K562 (cell line): Measurements from ENCODE around the gene CCR2. TPM values are rescaled to one million over a fixed set of nuclear protein-coding genes. Genes with fewer than 3 reads are reported as not detected.

Experiments used
- BACH1 ChIP-seq: fragments of 200-800 bp; sonication (Bioruptor generic); IDR thresholded peaks from 2 replicates; pipeline ENCODE4 v1.6.1; 2016; ENCODE audit warnings: missing genetic modification characterization, missing compliant biosample characterization
- CREB5 ChIP-seq: fragments of 250-450 bp; sonication (Bioruptor Pico); IDR thresholded peaks from 2 replicates; pipeline ENCODE4 v1.5.0; 2020; ENCODE audit warnings: mild to moderate bottlenecking
- GABPB2 ChIP-seq: fragments of 250-450 bp; sonication (Bioruptor Pico); conservative IDR thresholded peaks from 2 replicates; pipeline ENCODE4 v1.5.1; 2021; ENCODE audit warnings: mild to moderate bottlenecking
- HOXB6 ChIP-seq: fragments of 250-450 bp; sonication (Bioruptor Pico); IDR thresholded peaks from 2 replicates; pipeline ENCODE4 v1.5.1; 2022; ENCODE audit warnings: mild to moderate bottlenecking, borderline replicate concordance
- KLF16 ChIP-seq: IDR thresholded peaks from 2 replicates; pipeline ENCODE4 v1.6.1; 2016; ENCODE audit warnings: antibody characterized with exemption
- NR2C1 ChIP-seq, 2 experiments: fragments of 450-650 bp; IDR thresholded peaks; 2 replicates each; pipeline ENCODE4 v1.6.1; 2017; ENCODE audit warnings: mild to moderate bottlenecking in 2 of 2, antibody characterized with exemption in 1 of 2, inconsistent platforms in 1 of 2, missing compliant biosample characterization in 1 of 2, missing genetic modification characterization in 1 of 2
- PBX2 ChIP-seq, 2 experiments: IDR thresholded peaks in 1 of 2; conservative IDR thresholded peaks in 1 of 2; 2 replicates each; pipeline ENCODE4 v1.6.1; 2016; ENCODE audit warnings: low read depth in 2 of 2, mild to moderate bottlenecking in 1 of 2, missing compliant biosample characterization in 1 of 2, missing genetic modification characterization in 1 of 2, moderate library complexity in 1 of 2
- PCBP1 ChIP-seq: fragments of 200-400 bp; formaldehyde crosslinking; IDR thresholded peaks from 2 replicates; pipeline ENCODE4 v1.6.1; 2018; ENCODE audit warnings: mild to moderate bottlenecking, low read depth, low read length; ENCODE audit not compliant: poor library complexity, severe bottlenecking
- PKNOX1 ChIP-seq: fragments of 450-650 bp; IDR thresholded peaks from 2 replicates; pipeline ENCODE4 v1.6.1; 2016
- STAT5A ChIP-seq: IDR thresholded peaks from 2 replicates; pipeline ENCODE4 v1.6.1; 2012; ENCODE audit warnings: low read length, inconsistent platforms, borderline replicate concordance
- STAT5B ChIP-seq: fragments of 250-450 bp; sonication (Bioruptor Pico); IDR thresholded peaks from 2 replicates; pipeline ENCODE4 v1.8.0; 2021; ENCODE audit warnings: mild to moderate bottlenecking, inconsistent platforms
- TEAD1 ChIP-seq, 2 experiments: fragments of 450-650 bp in 1 of 2; sonication (generic) in 1 of 2; formaldehyde crosslinking; IDR thresholded peaks; 2 replicates each; pipeline versions ENCODE4 v1.4.0 to v1.8.0; 2020 to 2022; ENCODE audit warnings: mild to moderate bottlenecking in 2 of 2, missing genetic modification reagents in 1 of 2
- TFAP4 ChIP-seq: sonication (generic); formaldehyde crosslinking; IDR thresholded peaks from 2 replicates; pipeline ENCODE4 v1.8.0; 2022; ENCODE audit warnings: missing genetic modification reagents, mild to moderate bottlenecking, moderate library complexity, borderline replicate concordance
- TGIF2 ChIP-seq: sonication (generic); formaldehyde crosslinking; IDR thresholded peaks from 2 replicates; pipeline ENCODE4 v1.8.1; 2022; ENCODE audit warnings: mild to moderate bottlenecking, missing genetic modification reagents, moderate library complexity
- YY1 ChIP-seq, 3 experiments: IDR thresholded peaks; 2 replicates each; pipeline ENCODE4 v1.6.1; 2011; ENCODE audit warnings: low read length in 2 of 3, mild to moderate bottlenecking in 2 of 3, moderate library complexity in 2 of 3, borderline replicate concordance in 1 of 3, control low read depth in 1 of 3, low read depth in 1 of 3; ENCODE audit not compliant: insufficient read depth in 3 of 3, insufficient replicate concordance in 2 of 3, control insufficient read depth in 1 of 3, insufficient read length in 1 of 3; ENCODE audit errors: extremely low read depth in 1 of 3
- ZFX ChIP-seq: sonication (generic); formaldehyde crosslinking; IDR thresholded peaks from 2 replicates; pipeline ENCODE4 v1.8.0; 2022; ENCODE audit warnings: mild to moderate bottlenecking, missing genetic modification reagents, moderate library complexity
- ZNF146 ChIP-seq: IDR thresholded peaks from one replicate; pipeline ENCODE4 v1.6.1; 2018; ENCODE audit warnings: missing compliant biosample characterization; ENCODE audit not compliant: unreplicated experiment
- ZNF212 ChIP-seq: fragments of 450-650 bp; formaldehyde crosslinking; IDR thresholded peaks from 2 replicates; pipeline ENCODE4 v1.4.0; 2020; ENCODE audit warnings: mild to moderate bottlenecking
- ZNF354B ChIP-seq: fragments of 250-450 bp; sonication (Bioruptor Pico); IDR thresholded peaks from 2 replicates; pipeline ENCODE4 v1.4.0; 2020
- ZNF717 ChIP-seq: fragments of 250-450 bp; sonication (Bioruptor Pico); IDR thresholded peaks from 2 replicates; pipeline ENCODE4 v1.5.0; 2021
- ZNF76 ChIP-seq: fragments of 250-450 bp; sonication (Bioruptor Pico); IDR thresholded peaks from 2 replicates; pipeline ENCODE4 v1.4.0; 2020; ENCODE audit warnings: mild to moderate bottlenecking, moderate library complexity, borderline replicate concordance
- ZNF778 ChIP-seq: fragments of 450-650 bp; formaldehyde crosslinking; IDR thresholded peaks from 2 replicates; pipeline ENCODE4 v1.4.0; 2020; ENCODE audit warnings: mild to moderate bottlenecking, moderate library complexity
- ZNF780A ChIP-seq: fragments of 250-450 bp; sonication (Bioruptor Pico); IDR thresholded peaks from 2 replicates; pipeline ENCODE4 v1.5.0; 2021; ENCODE audit warnings: mild to moderate bottlenecking
- polyA plus RNA-seq, 8 experiments: library from polyadenylated mRNA; depleted of rRNA in 4 of 8; stranded (reverse) in 5 of 8; unstranded in 3 of 8; fragments of >200 nt; fragmentation: Nextera tagmentation in 2 of 8; fragmentation: Illumina TruSeq in 1 of 8; extraction: Ambion mirVana in 2 of 8; extraction: Trizol in 1 of 8; gene quantifications; 2 replicates each; pipeline versions ENCODE4 v1.2.1 to v1.2.3, GENCODE V29; 2011 to 2014; ENCODE audit warnings: inconsistent platforms in 1 of 8, missing spikeins in 1 of 8
- total RNA-seq, 7 experiments: library from RNA; depleted of rRNA in 6 of 7; stranded (reverse); fragments of >200 nt in 6 of 7; fragmentation: Illumina TruSeq in 2 of 7; extraction: Trizol in 2 of 7; gene quantifications; 2 replicates each; pipeline versions ENCODE4 v1.2.1 to v1.2.3, GENCODE V29; 2011 to 2021; ENCODE audit warnings: low replicate concordance in 1 of 7

The CCR2 gene
- total and polyA plus RNA-seq, 9 of the 15 experiments (the other 6 are each of a cell fraction or from before 2014, with no cell fraction given) = not detected

- TF ChIP-seq CREB5 (CRISPR knock-in tag) = no peak
- TF ChIP-seq TFAP4 (CRISPR knock-in tag) = 0 out of 2 replicates have a peak, but pooled peaks have one; percentile 23
- no peak for TF ChIP-seq ZNF778 (CRISPR knock-in tag)
- TF ChIP-seq KLF16 = 0 out of 2 replicates have a peak, but pooled peaks have one; percentile 29
- no peak for TF ChIP-seq PBX2 (CRISPR knock-in tag; IDR thresholded peaks at IDR 0.05; ENCODE audit: low read depth)
- TF ChIP-seq PBX2 (tag; conservative IDR thresholded peaks at IDR 0.05; ENCODE audit: low read depth) = peak; percentile 92
- peak; percentile 42; the same call in 1 of the 2 replicates for TF ChIP-seq BACH1 (tag)
- no peak for TF ChIP-seq ZNF76 (CRISPR knock-in tag)
- no peak for TF ChIP-seq GABPB2
- peak in 1 of 2 experiments; percentile 78; a peak in 1 of 4 replicates for TF ChIP-seq TEAD1 (CRISPR knock-in tag; IDR thresholded peaks at IDR 0.05)
- no peak for TF ChIP-seq PCBP1
- TF ChIP-seq ZNF780A = no peak
- no peak for TF ChIP-seq STAT5A
- TF ChIP-seq YY1 (IDR thresholded peaks at IDR 0.05; ENCODE audit: borderline replicate concordance in 1 of 3, control insufficient read depth in 1 of 3, extremely low read depth in 1 of 3, insufficient read depth in 3 of 3, insufficient read length in 1 of 3, insufficient replicate concordance in 2 of 3, low read depth in 1 of 3, low read length in 2 of 3) = no peak
- TF ChIP-seq ZNF212 (CRISPR knock-in tag) = no peak
- peak; percentile 82 for TF ChIP-seq PKNOX1
- TF ChIP-seq STAT5B = no peak
- TF ChIP-seq NR2C1 (IDR thresholded peaks at IDR 0.05) = no peak
- TF ChIP-seq NR2C1 (tag; IDR thresholded peaks at IDR 0.05) = no peak
- no peak for TF ChIP-seq ZNF146 (CRISPR knock-in tag)
- no peak for TF ChIP-seq TGIF2 (CRISPR knock-in tag)
- TF ChIP-seq ZNF354B (CRISPR knock-in tag) = no peak
- TF ChIP-seq ZFX (CRISPR knock-in tag) = peak; percentile 22; the same call in 1 of the 2 replicates
- no peak for TF ChIP-seq HOXB6
- no peak for TF ChIP-seq ZNF717 (CRISPR knock-in tag)
These were observed 32.3 kb downstream of the CCR2 start (continued) for GRCh38 chr3:46386205-46386604.
